Measurements from ENCODE around the gene GRM4.

The GRM4 gene

GRCh38 chr6:34138191-34138590 is 7.7 kb downstream of the GRM4 start:
- Histone ChIP-seq H3K9ac (ENCODE audit: low read depth, low read length) (no peak overlapping the region; the same call in 1 of the 2 replicates), H3K27me3 (ENCODE audit: insufficient read depth, low read length) (peaks cover 10% of the 10 kb centered on the region), H3K9me3 (ENCODE audit: insufficient read depth, low read depth, low read length) (no peaks in the 10 kb centered on the region), H3K4me3 (ENCODE audit: low read length) (no peak overlapping the region), H3K4me1 (ENCODE audit: insufficient read depth, low read length) (peaks cover 49% of the 10 kb centered on the region), H3K36me3 (ENCODE audit: insufficient read depth, low read length) (no peaks in the 10 kb centered on the region), H3K27ac (ENCODE audit: low read depth, low read length) (peak overlapping the region; percentile 16; the same call in 1 of the 2 replicates)
- WGBS = 54% methylated on average over 2 of the region's 4 CpGs

GRCh38 chr6:34135541-34135940 is 10.3 kb downstream of the GRM4 start:
- WGBS = 86% methylated on average over 2 of the region's 2 CpGs
- Histone ChIP-seq H3K36me3 (ENCODE audit: insufficient read depth, low read length) (no peaks in the 10 kb centered on the region), H3K4me1 (ENCODE audit: insufficient read depth, low read length) (peaks cover 44% of the 10 kb centered on the region), H3K27ac (ENCODE audit: low read depth, low read length) (no peak overlapping the region), H3K9me3 (ENCODE audit: insufficient read depth, low read depth, low read length) (no peaks in the 10 kb centered on the region), H3K4me3 (ENCODE audit: low read length) (no peak overlapping the region), H3K9ac (ENCODE audit: low read depth, low read length) (no peak overlapping the region), H3K27me3 (ENCODE audit: insufficient read depth, low read length) (no peaks in the 10 kb centered on the region)

GRCh38 chr6:34132486-34133185 is 13.3 kb downstream of the GRM4 start:
- no peak overlapping the region for H3K9ac ChIP-seq (ENCODE audit: low read depth, low read length)
- H3K4me1 ChIP-seq (ENCODE audit: insufficient read depth, low read length) = peaks cover 38% of the 10 kb centered on the region
- 58% methylated on average over 20 of the region's 20 CpGs for WGBS
- H3K27me3 ChIP-seq (ENCODE audit: insufficient read depth, low read length) = no peaks in the 10 kb centered on the region
- no peaks in the 10 kb centered on the region for H3K36me3 ChIP-seq (ENCODE audit: insufficient read depth, low read length)
- H3K9me3 ChIP-seq (ENCODE audit: insufficient read depth, low read depth, low read length) = no peaks in the 10 kb centered on the region
- H3K27ac ChIP-seq (ENCODE audit: low read depth, low read length) = peak overlapping the region; percentile 85; the same call in 1 of the 2 replicates
- peak overlapping the region; percentile 32 for H3K4me3 ChIP-seq (ENCODE audit: low read length)

GRCh38 chr6:34131326-34132290 is 14.3 kb downstream of the GRM4 start:
- Histone ChIP-seq H3K4me1 (ENCODE audit: insufficient read depth, low read length) (peaks cover 32% of the 10 kb centered on the region), H3K9me3 (ENCODE audit: insufficient read depth, low read depth, low read length) (no peaks in the 10 kb centered on the region), H3K36me3 (ENCODE audit: insufficient read depth, low read length) (no peaks in the 10 kb centered on the region), H3K27ac (ENCODE audit: low read depth, low read length) (peak overlapping the region; percentile 85), H3K4me3 (ENCODE audit: low read length) (peak overlapping the region; percentile 32), H3K9ac (ENCODE audit: low read depth, low read length) (peak overlapping the region; percentile 32), H3K27me3 (ENCODE audit: insufficient read depth, low read length) (no peaks in the 10 kb centered on the region)
- 14% methylated on average over 11 of the region's 11 CpGs for WGBS

- no peaks in the 10 kb centered on the region for H3K9me3 ChIP-seq (ENCODE audit: insufficient read depth, low read depth, low read length)
- peak overlapping the region; percentile 85 for H3K27ac ChIP-seq (ENCODE audit: low read depth, low read length)
- no peaks in the 10 kb centered on the region for H3K27me3 ChIP-seq (ENCODE audit: insufficient read depth, low read length)
- H3K9ac ChIP-seq (ENCODE audit: low read depth, low read length) = 0 out of 2 replicates have a peak overlapping the region, but pooled peaks have one; percentile 17
- no peak overlapping the region for H3K4me3 ChIP-seq (ENCODE audit: low read length)
- H3K36me3 ChIP-seq (ENCODE audit: insufficient read depth, low read length) = no peaks in the 10 kb centered on the region
- 63% methylated on average over 5 of the region's 5 CpGs for WGBS
- peaks cover 32% of the 10 kb centered on the region for H3K4me1 ChIP-seq (ENCODE audit: insufficient read depth, low read length)
Observed at GRCh38 chr6:34130862-34131261, 15.0 kb downstream of the GRM4 start.

- no peak overlapping the region for H3K9ac ChIP-seq (ENCODE audit: low read depth, low read length)
- no peaks in the 10 kb centered on the region for H3K27me3 ChIP-seq (ENCODE audit: insufficient read depth, low read length)
- no peak overlapping the region for H3K4me3 ChIP-seq (ENCODE audit: low read length)
- H3K4me1 ChIP-seq (ENCODE audit: insufficient read depth, low read length) = peaks cover 32% of the 10 kb centered on the region
- 40% methylated on average over 5 of the region's 5 CpGs for WGBS
- no peaks in the 10 kb centered on the region for H3K36me3 ChIP-seq (ENCODE audit: insufficient read depth, low read length)
- no peaks in the 10 kb centered on the region for H3K9me3 ChIP-seq (ENCODE audit: insufficient read depth, low read depth, low read length)
- peak overlapping the region; percentile 56; the same call in 1 of the 2 replicates for H3K27ac ChIP-seq (ENCODE audit: low read depth, low read length)
Observed at GRCh38 chr6:34129753-34130152, 16.1 kb downstream of the GRM4 start.

- H3K4me3 ChIP-seq (ENCODE audit: low read length) = no peak overlapping the region
- no peaks in the 10 kb centered on the region for H3K36me3 ChIP-seq (ENCODE audit: insufficient read depth, low read length)
- no peaks in the 10 kb centered on the region for H3K27me3 ChIP-seq (ENCODE audit: insufficient read depth, low read length)
- H3K27ac ChIP-seq (ENCODE audit: low read depth, low read length) = no peak overlapping the region
- H3K9me3 ChIP-seq (ENCODE audit: insufficient read depth, low read depth, low read length) = no peaks in the 10 kb centered on the region
- WGBS = 94% methylated on average over 13 of the region's 13 CpGs
- no peak overlapping the region for H3K9ac ChIP-seq (ENCODE audit: low read depth, low read length)
- peaks cover 32% of the 10 kb centered on the region for H3K4me1 ChIP-seq (ENCODE audit: insufficient read depth, low read length)
Observed at GRCh38 chr6:34128045-34128444, 17.8 kb downstream of the GRM4 start.

- H3K36me3 ChIP-seq (ENCODE audit: insufficient read depth, low read length) = no peaks in the 10 kb centered on the region
- no peaks in the 10 kb centered on the region for H3K27me3 ChIP-seq (ENCODE audit: insufficient read depth, low read length)
- no peak overlapping the region for H3K9ac ChIP-seq (ENCODE audit: low read depth, low read length)
- peaks cover 23% of the 10 kb centered on the region for H3K4me1 ChIP-seq (ENCODE audit: insufficient read depth, low read length)
- H3K4me3 ChIP-seq (ENCODE audit: low read length) = no peak overlapping the region
- no peak overlapping the region for H3K27ac ChIP-seq (ENCODE audit: low read depth, low read length)
- WGBS = 90% methylated on average over 3 of the region's 3 CpGs
- no peaks in the 10 kb centered on the region for H3K9me3 ChIP-seq (ENCODE audit: insufficient read depth, low read depth, low read length)
Observed at GRCh38 chr6:34126419-34126818, 19.5 kb downstream of the GRM4 start.

- Histone ChIP-seq H3K27ac (ENCODE audit: low read depth, low read length) (no peak overlapping the region), H3K27me3 (ENCODE audit: insufficient read depth, low read length) (no peaks in the 10 kb centered on the region), H3K4me1 (ENCODE audit: insufficient read depth, low read length) (peaks cover 22% of the 10 kb centered on the region), H3K9me3 (ENCODE audit: insufficient read depth, low read depth, low read length) (no peaks in the 10 kb centered on the region), H3K4me3 (ENCODE audit: low read length) (no peak overlapping the region), H3K36me3 (ENCODE audit: insufficient read depth, low read length) (no peaks in the 10 kb centered on the region), H3K9ac (ENCODE audit: low read depth, low read length) (no peak overlapping the region)
- 97% methylated on average over 3 of the region's 3 CpGs for WGBS
Observed at GRCh38 chr6:34125939-34126338, 19.9 kb downstream of the GRM4 start.

GRCh38 chr6:34120953-34121675 is 24.8 kb downstream of the GRM4 start:
- Histone ChIP-seq H3K4me1 (ENCODE audit: insufficient read depth, low read length) (peaks cover 6% of the 10 kb centered on the region; the same call in 1 of the 2 replicates), H3K27me3 (ENCODE audit: insufficient read depth, low read length) (no peaks in the 10 kb centered on the region), H3K27ac (ENCODE audit: low read depth, low read length) (no peak overlapping the region), H3K9me3 (ENCODE audit: insufficient read depth, low read depth, low read length) (no peaks in the 10 kb centered on the region), H3K4me3 (ENCODE audit: low read length) (no peak overlapping the region), H3K36me3 (ENCODE audit: insufficient read depth, low read length) (no peaks in the 10 kb centered on the region), H3K9ac (ENCODE audit: low read depth, low read length) (no peak overlapping the region)
- WGBS = 73% methylated on average over 13 of the region's 13 CpGs

Data from HUES64 (cell line).